ENCODE results near the gene KLHL40. TPM values are rescaled to one million over a fixed set of nuclear protein-coding genes. Genes with fewer than 3 reads are reported as not detected.
A peak's percentile ranks its signal among the peaks of the same experiment; 100 is the strongest.

KLHL40 gene
- total and polyA plus RNA-seq, 9 of the 15 experiments (the other 6 are each of a cell fraction or from before 2014, with no cell fraction given) = not detected

GRCh38 chr3:42680271-42680670, 5.1 kb upstream of the KLHL40 start:
- Histone ChIP-seq H2AFZ (ENCODE audit: low read depth, low read length) (no peak overlapping the region), H3K9me1 (ENCODE audit: control insufficient read depth, insufficient read depth, low read length) (no peaks in the 10 kb centered on the region), H3K9ac (ENCODE audit: insufficient read depth in 1 of 2, low read depth in 2 of 2, low read length in 2 of 2) (no peak overlapping the region), H4K20me1 (replicated peaks; ENCODE audit: control insufficient read depth, insufficient read depth, low read length) (no peaks in the 10 kb centered on the region), H3K4me1 (replicated peaks in 1 of 2; ENCODE audit: control insufficient read depth in 2 of 2, insufficient read depth in 2 of 2, low read length in 2 of 2) (peaks cover 3 to 6% of the 10 kb centered on the region in 2 experiments; a peak in 3 of 5 replicates), H3K27me3 (ENCODE audit: control insufficient read depth in 2 of 2, insufficient read depth in 2 of 2, low read length in 2 of 2) (peaks cover 12 to 31% of the 10 kb centered on the region in 2 experiments; a peak in 4 of 5 replicates), H3K4me2 (ENCODE audit: insufficient read depth, low read length) (no peak overlapping the region), H3K27ac (ENCODE audit: extremely low read depth, low read depth, low read length) (no peak overlapping the region), H3K36me3 (ENCODE audit: control insufficient read depth, insufficient read depth, low read length) (no peaks in the 10 kb centered on the region), H3K4me3 (no peak overlapping the region), H3K9me3 (replicated peaks; ENCODE audit: control insufficient read depth, insufficient read depth, low read depth, low read length) (no peaks in the 10 kb centered on the region), H3K79me2 (ENCODE audit: control insufficient read depth, insufficient read depth, low read length) (no peaks in the 10 kb centered on the region)
- intact Hi-C loops (cut with micrococcal nuclease) (no loop called here), in situ Hi-C loops (cut with MboI) (no loop called here)
- DNase-seq (ENCODE audit: extremely low read depth in 1 of 4, low spot score in 3 of 4) = no peak
- ATAC-seq = no peak
- no TSS peak for BruUV-seq (replicated peaks)
- FAIRE-seq = no peak
- WGBS (ENCODE audit: insufficient coverage, low coverage, missing lambda C conversion rate) = 4% methylated on average over 1 of the region's 1 CpG
- ChIA-PET POLR2A (no interaction called here), CTCF (ENCODE audit: low intra/inter-chr PET ratio) (no interaction called here)
- TF ChIP-seq SPI1 (IDR thresholded peaks at IDR 0.05; ENCODE audit: borderline replicate concordance, low read depth, low read length) = no peak
- TF ChIP-seq EGR1 (conservative IDR thresholded peaks at IDR 0.05) = peak; percentile 25; the same call in 1 of the 2 replicates

DNA sequence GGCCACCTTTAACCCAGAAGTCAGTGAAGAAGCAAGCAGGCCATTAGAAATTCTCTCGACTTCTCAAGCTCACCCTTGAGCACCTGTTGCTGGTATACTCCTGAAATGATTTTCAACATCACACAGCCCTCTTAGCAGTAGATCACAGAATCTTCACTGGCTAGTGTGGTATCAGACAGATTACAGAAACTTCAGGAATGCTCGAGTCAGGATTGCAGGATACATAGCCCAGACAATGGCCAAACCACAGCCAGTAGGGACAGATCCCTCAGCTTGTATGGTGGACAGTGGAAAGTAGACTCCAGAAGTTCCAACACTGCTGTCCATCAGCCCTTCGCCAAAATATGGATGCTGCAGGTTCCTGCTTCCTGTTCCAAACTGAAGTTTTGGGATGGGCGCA, 4.5 kb upstream of the KLHL40 start:
- in situ Hi-C loops (cut with MboI) = no loop called here

More for the DNA sequence above, 4.5 kb upstream of the KLHL40 start:
- H3K9me3 ChIP-seq (replicated peaks; ENCODE audit: control insufficient read depth, insufficient read depth, low read depth, low read length) = no peaks in the 10 kb centered on the region
- CTCF ChIA-PET (ENCODE audit: low intra/inter-chr PET ratio) = no interaction called here
- H3K4me2 ChIP-seq (ENCODE audit: insufficient read depth, low read length) = no peak overlapping the region
- no peak overlapping the region for H3K27ac ChIP-seq (ENCODE audit: extremely low read depth, low read depth, low read length)
- peaks cover 3 to 11% of the 10 kb centered on the region in 2 experiments; a peak in 3 of 5 replicates for H3K4me1 ChIP-seq (replicated peaks in 1 of 2; ENCODE audit: control insufficient read depth in 2 of 2, insufficient read depth in 2 of 2, low read length in 2 of 2)
- no peak overlapping the region for H3K9ac ChIP-seq (ENCODE audit: insufficient read depth in 1 of 2, low read depth in 2 of 2, low read length in 2 of 2)
- H4K20me1 ChIP-seq (replicated peaks; ENCODE audit: control insufficient read depth, insufficient read depth, low read length) = no peaks in the 10 kb centered on the region
- no peak for DNase-seq (ENCODE audit: extremely low read depth in 1 of 4, low spot score in 3 of 4)
- H2AFZ ChIP-seq (ENCODE audit: low read depth, low read length) = no peak overlapping the region
- FAIRE-seq = no peak
- POLR2A ChIA-PET = no interaction called here
- ATAC-seq = no peak
- BruUV-seq (replicated peaks) = no TSS peak
- H3K9me1 ChIP-seq (ENCODE audit: control insufficient read depth, insufficient read depth, low read length) = no peaks in the 10 kb centered on the region
- TF ChIP-seq CEBPB (tag; IDR thresholded peaks at IDR 0.05) (0 out of 2 replicates have a peak, but pooled peaks have one; percentile 26), SRSF3 (IDR thresholded peaks at IDR 0.05; ENCODE audit: insufficient read depth, low read length) (no peak), MBD1 (CRISPR knock-in tag; IDR thresholded peaks at IDR 0.05) (no peak)
- TF ChIP-seq, protein P1, sequence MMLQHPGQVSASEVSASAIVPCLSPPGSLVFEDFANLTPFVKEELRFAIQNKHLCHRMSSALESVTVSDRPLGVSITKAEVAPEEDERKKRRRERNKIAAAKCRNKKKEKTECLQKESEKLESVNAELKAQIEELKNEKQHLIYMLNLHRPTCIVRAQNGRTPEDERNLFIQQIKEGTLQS (IDR thresholded peaks at IDR 0.05) = 0 out of 2 replicates have a peak, but pooled peaks have one; percentile 30
- TF ChIP-seq, protein P1 (CRISPR knock-in tag; conservative IDR thresholded peaks at IDR 0.05) = no peak
- intact Hi-C loops (cut with micrococcal nuclease) = no loop called here
- H3K36me3 ChIP-seq (ENCODE audit: control insufficient read depth, insufficient read depth, low read length) = no peaks in the 10 kb centered on the region
- 4% methylated on average over 4 of the region's 4 CpGs for WGBS (ENCODE audit: insufficient coverage, low coverage, missing lambda C conversion rate)
- peaks cover 17 to 36% of the 10 kb centered on the region in 2 experiments; a peak in 4 of 5 replicates for H3K27me3 ChIP-seq (ENCODE audit: control insufficient read depth in 2 of 2, insufficient read depth in 2 of 2, low read length in 2 of 2)
- H3K4me3 ChIP-seq = no peak overlapping the region
- H3K79me2 ChIP-seq (ENCODE audit: control insufficient read depth, insufficient read depth, low read length) = no peaks in the 10 kb centered on the region
